DOHH2 (cell line): ENCODE data around the gene ADAMTS8.

ENCODE experiments used
- H3F3A ChIP-seq: fragments of 200-600 bp; sonication (generic), shearing (Covaris generic); 2 replicates; pipeline ENCODE4 v1.6.0; 2016; ENCODE audit warnings: antibody characterized with exemption, mild to moderate bottlenecking; ENCODE audit not compliant: control insufficient read depth, insufficient read depth
- H3K27ac ChIP-seq: fragments of 200-600 bp; sonication (generic); 2 replicates; pipeline ENCODE4 v1.5.1; 2014; ENCODE audit warnings: low read depth, mild to moderate bottlenecking, low read length, moderate library complexity
- H3K27me3 ChIP-seq: fragments of 200-600 bp; sonication (generic); 2 replicates; pipeline ENCODE4 v1.6.1; 2014; ENCODE audit warnings: mild to moderate bottlenecking, low read length, mixed read lengths; ENCODE audit not compliant: control insufficient read depth
- H3K36me3 ChIP-seq: fragments of 200-600 bp; sonication (generic); 2 replicates; pipeline ENCODE4 v1.6.1; 2014; ENCODE audit warnings: mild to moderate bottlenecking, low read length, moderate library complexity, mixed read lengths; ENCODE audit not compliant: control insufficient read depth
- H3K4me1 ChIP-seq: fragments of 200-600 bp; sonication (generic); 2 replicates; pipeline ENCODE4 v1.6.1; 2014; ENCODE audit warnings: mild to moderate bottlenecking, low read length, mixed read lengths; ENCODE audit not compliant: control insufficient read depth
- H3K4me2 ChIP-seq: fragments of 200-600 bp; sonication (generic); 2 replicates; pipeline ENCODE4 v1.6.0; 2014; ENCODE audit warnings: mild to moderate bottlenecking, low read length, moderate library complexity
- H3K4me3 ChIP-seq: fragments of 200-600 bp; sonication (generic); 2 replicates; pipeline ENCODE4 v1.5.1; 2014; ENCODE audit warnings: mild to moderate bottlenecking, low read length, mixed read lengths
- H3K79me2 ChIP-seq: fragments of 200-600 bp; sonication (generic); 2 replicates; pipeline ENCODE4 v1.6.1; 2014; ENCODE audit warnings: mild to moderate bottlenecking, low read length, mixed read lengths; ENCODE audit not compliant: control insufficient read depth
- H3K9me2 ChIP-seq: fragments of 200-600 bp; sonication (generic); replicated peaks from 2 replicates; pipeline ENCODE4 v1.6.1; 2014; ENCODE audit warnings: mild to moderate bottlenecking, low read length, mixed read lengths; ENCODE audit not compliant: control insufficient read depth
- H3K9me3 ChIP-seq: fragments of 200-600 bp; sonication (generic); 2 replicates; pipeline ENCODE4 v1.6.1; 2014; ENCODE audit warnings: antibody characterized with exemption, low read length, mixed read lengths; ENCODE audit not compliant: control insufficient read depth, insufficient read depth
- H4K20me1 ChIP-seq: fragments of 200-600 bp; sonication (generic); 2 replicates; pipeline ENCODE4 v1.6.0; 2014; ENCODE audit warnings: low read depth, mild to moderate bottlenecking, antibody characterized with exemption, low read length, moderate library complexity; ENCODE audit not compliant: control insufficient read depth, insufficient read depth
- EZH2phosphoT487 ChIP-seq: fragments of 200-600 bp; sonication (generic); IDR thresholded peaks from 2 replicates; pipeline ENCODE4 v1.6.1; 2017; ENCODE audit warnings: borderline replicate concordance, mild to moderate bottlenecking, antibody characterized with exemption, low read length, moderate library complexity, mixed read lengths
- TF ChIP-seq, protein P1 (sequence below): fragments of 200-600 bp; sonication (generic); IDR thresholded peaks from one replicate; pipeline ENCODE4 v1.5.1; 2014; ENCODE audit warnings: antibody characterized with exemption, mild to moderate bottlenecking, low read depth, low read length; ENCODE audit not compliant: poor library complexity, severe bottlenecking

ADAMTS8 gene

DNA sequence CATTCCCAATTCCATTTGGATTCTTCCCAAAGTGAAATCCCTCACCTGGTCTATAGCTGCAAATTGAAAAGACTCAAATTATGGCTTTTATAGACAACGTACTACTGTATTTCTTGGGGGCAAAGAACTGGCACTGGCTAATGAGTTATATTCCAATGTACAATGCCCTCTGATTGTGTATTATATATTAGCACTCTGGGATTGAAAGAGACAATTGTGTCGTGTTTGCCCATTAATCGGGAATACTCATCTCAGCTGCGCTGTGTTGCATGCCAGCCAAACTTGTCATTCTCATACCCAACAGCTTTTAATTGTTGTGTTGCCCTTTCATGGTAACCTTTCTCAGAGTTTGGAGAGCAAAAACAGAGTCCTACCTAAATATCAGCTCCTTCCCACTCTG lies 58.7 kb downstream of the ADAMTS8 start:
- H3K9me3 ChIP-seq: no peaks in the 10 kb centered on the region
- H3K4me1 ChIP-seq: 0 out of 2 replicates have a peak, but pooled peaks cover 3% of the 10 kb centered on the region
- no peak overlapping the region for H3K27ac ChIP-seq
- no peaks in the 10 kb centered on the region for H3K9me2 ChIP-seq
- H3K79me2 ChIP-seq: no peaks in the 10 kb centered on the region
- peaks cover 11% of the 10 kb centered on the region for H3K27me3 ChIP-seq
- H3K4me2 ChIP-seq: no peak overlapping the region
- H3K36me3 ChIP-seq: no peaks in the 10 kb centered on the region
- no peaks in the 10 kb centered on the region for H3F3A ChIP-seq
- TF ChIP-seq, protein P1, sequence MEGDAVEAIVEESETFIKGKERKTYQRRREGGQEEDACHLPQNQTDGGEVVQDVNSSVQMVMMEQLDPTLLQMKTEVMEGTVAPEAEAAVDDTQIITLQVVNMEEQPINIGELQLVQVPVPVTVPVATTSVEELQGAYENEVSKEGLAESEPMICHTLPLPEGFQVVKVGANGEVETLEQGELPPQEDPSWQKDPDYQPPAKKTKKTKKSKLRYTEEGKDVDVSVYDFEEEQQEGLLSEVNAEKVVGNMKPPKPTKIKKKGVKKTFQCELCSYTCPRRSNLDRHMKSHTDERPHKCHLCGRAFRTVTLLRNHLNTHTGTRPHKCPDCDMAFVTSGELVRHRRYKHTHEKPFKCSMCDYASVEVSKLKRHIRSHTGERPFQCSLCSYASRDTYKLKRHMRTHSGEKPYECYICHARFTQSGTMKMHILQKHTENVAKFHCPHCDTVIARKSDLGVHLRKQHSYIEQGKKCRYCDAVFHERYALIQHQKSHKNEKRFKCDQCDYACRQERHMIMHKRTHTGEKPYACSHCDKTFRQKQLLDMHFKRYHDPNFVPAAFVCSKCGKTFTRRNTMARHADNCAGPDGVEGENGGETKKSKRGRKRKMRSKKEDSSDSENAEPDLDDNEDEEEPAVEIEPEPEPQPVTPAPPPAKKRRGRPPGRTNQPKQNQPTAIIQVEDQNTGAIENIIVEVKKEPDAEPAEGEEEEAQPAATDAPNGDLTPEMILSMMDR: no peak
- no peak for TF ChIP-seq EZH2phosphoT487
- no peaks in the 10 kb centered on the region for H4K20me1 ChIP-seq
- H3K4me3 ChIP-seq: no peak overlapping the region

DNA sequence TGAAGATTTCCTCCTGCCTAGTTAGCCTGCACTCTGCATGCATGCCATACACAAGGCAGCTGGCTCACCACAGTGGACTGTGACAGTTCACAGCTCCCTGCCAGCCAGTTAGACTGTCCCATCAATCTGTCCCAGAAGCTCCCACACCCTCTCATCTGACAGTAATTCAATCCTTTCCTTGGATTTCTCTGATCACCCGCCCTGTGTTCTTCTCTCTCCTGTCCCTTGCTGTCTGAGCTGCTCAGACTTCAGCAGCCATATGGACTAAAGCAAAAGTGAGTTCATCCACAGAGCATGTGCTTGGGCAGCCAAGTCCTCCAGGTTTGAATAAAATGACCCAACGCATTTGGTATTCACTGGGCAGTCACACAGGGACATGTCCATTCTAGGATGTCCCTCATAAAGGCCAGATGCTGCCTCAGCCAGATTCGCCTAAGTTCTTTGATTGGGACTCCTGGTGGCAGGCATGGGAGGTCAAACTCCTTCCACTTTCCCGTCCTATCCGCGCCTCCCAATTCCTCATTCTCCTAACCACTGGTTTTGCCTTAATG lies 59.2 kb downstream of the ADAMTS8 start:
- TF ChIP-seq, protein P1: no peak
- no peak for TF ChIP-seq EZH2phosphoT487
- H3K4me2 ChIP-seq: no peak overlapping the region
- H3K27ac ChIP-seq: no peak overlapping the region
- no peak overlapping the region for H3K4me3 ChIP-seq
- no peaks in the 10 kb centered on the region for H4K20me1 ChIP-seq
- no peaks in the 10 kb centered on the region for H3F3A ChIP-seq
- H3K9me3 ChIP-seq: no peaks in the 10 kb centered on the region
- no peaks in the 10 kb centered on the region for H3K9me2 ChIP-seq
- peaks cover 11% of the 10 kb centered on the region for H3K27me3 ChIP-seq
- H3K36me3 ChIP-seq: no peaks in the 10 kb centered on the region
- 0 out of 2 replicates have a peak, but pooled peaks cover 3% of the 10 kb centered on the region for H3K4me1 ChIP-seq
- H3K79me2 ChIP-seq: no peaks in the 10 kb centered on the region

DNA sequence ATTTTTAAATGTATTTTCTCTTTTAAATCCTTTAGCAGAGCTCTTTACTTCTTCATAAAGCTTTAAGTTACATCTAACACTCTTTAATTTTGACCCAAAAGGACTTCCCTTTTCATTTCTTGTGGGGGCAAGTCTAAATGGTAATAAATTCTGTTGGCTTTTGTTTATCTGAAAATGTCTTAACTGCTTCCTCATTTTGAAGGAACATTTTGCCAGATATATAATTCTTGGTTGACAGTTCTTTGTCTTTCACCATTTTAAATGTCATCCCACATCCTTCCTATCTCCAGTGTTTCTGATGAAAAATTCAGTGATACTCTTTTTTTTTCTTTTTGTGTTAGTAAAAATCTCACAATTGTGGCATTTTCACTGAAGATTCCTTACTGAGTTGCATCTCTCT lies 69.0 kb downstream of the ADAMTS8 start:
- peaks cover 3% of the 10 kb centered on the region; the same call in 1 of the 2 replicates for H3K27me3 ChIP-seq
- peaks cover 8% of the 10 kb centered on the region; the same call in 1 of the 2 replicates for H3K9me3 ChIP-seq
- no peaks in the 10 kb centered on the region for H3K36me3 ChIP-seq
- no peak overlapping the region for H3K27ac ChIP-seq
- no peak overlapping the region for H3K4me3 ChIP-seq
- H3K79me2 ChIP-seq: no peaks in the 10 kb centered on the region
- no peaks in the 10 kb centered on the region for H4K20me1 ChIP-seq
- H3F3A ChIP-seq: no peaks in the 10 kb centered on the region
- H3K4me1 ChIP-seq: no peaks in the 10 kb centered on the region
- TF ChIP-seq EZH2phosphoT487: no peak
- TF ChIP-seq, protein P1: no peak
- no peak overlapping the region for H3K4me2 ChIP-seq
- H3K9me2 ChIP-seq: no peaks in the 10 kb centered on the region

DNA sequence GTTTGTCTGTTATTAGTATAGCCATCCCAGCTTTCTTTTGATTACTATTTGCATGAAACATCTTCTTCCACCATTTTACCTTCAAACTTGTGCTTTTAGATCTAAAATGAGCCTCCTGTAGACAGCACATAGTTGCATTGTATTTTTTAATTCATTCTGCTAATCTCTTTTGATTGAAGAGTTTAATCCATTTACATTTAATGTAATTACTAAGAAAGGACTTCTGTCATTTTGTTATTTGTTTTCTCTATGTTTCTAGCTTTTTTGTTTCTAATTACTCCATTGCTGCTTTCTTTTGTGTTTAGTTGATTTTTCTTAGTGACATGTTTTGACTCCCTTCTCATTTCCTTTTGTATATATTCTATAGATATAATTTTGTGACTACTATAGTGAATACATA lies 70.0 kb downstream of the ADAMTS8 start:
- no peak overlapping the region for H3K4me2 ChIP-seq
- no peaks in the 10 kb centered on the region for H4K20me1 ChIP-seq
- no peak overlapping the region for H3K4me3 ChIP-seq
- no peak overlapping the region for H3K27ac ChIP-seq
- peaks cover 8% of the 10 kb centered on the region; the same call in 1 of the 2 replicates for H3K9me3 ChIP-seq
- H3K27me3 ChIP-seq: peaks cover 10% of the 10 kb centered on the region
- no peak for TF ChIP-seq EZH2phosphoT487
- TF ChIP-seq, protein P1: no peak
- no peaks in the 10 kb centered on the region for H3K36me3 ChIP-seq
- no peaks in the 10 kb centered on the region for H3K9me2 ChIP-seq
- no peaks in the 10 kb centered on the region for H3K79me2 ChIP-seq
- H3K4me1 ChIP-seq: no peaks in the 10 kb centered on the region
- no peaks in the 10 kb centered on the region for H3F3A ChIP-seq
